GM19438 (cell line): ENCODE measurements around the gene POR.

ENCODE experiments used
- ATAC-seq: cut with Tn5 transposase; IDR thresholded peaks from one replicate; pipeline ENCODE4 v1.9.1; 2021; ENCODE audit warnings: low read depth; ENCODE audit not compliant: unreplicated experiment

Gene POR

DNA sequence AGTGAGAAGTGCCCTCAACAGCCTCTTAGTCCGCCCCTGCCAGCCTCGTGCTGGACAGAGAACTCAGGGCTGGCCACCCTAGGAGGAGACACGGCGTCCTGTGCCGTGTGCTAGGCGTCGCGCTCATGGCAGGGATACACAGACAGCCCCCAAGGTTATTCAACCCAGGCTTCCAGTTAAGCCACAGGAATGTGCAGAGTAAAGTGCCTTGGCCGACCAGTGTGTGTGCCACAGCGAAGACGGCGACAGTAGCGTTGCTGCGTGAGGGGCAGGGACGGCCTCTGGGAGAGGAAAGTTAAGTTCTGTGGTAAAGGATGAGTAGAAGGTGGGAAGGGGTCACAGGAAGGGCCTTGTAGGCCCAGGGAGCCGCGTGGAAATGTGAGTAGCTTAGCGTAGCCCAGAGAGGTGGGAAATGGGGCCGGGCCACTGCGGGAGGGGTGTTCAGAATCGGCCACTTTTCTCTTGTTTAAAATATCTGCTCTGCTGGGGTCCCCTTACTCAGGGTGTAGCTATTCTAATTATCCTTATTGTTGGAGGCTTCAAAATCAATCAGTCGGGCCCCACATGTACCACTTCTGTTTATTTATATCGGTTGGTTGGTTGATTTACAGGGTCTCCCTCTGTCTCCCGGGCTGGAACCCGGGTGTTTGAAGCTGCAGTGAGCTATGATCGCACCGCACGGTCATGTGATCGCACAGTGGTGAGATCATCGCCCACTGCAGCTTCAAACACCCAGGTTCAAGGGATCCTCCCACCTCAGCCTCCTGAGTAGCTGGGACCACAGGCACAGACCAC is 54.9 kb downstream of the POR start:
- ATAC-seq: no peak

DNA sequence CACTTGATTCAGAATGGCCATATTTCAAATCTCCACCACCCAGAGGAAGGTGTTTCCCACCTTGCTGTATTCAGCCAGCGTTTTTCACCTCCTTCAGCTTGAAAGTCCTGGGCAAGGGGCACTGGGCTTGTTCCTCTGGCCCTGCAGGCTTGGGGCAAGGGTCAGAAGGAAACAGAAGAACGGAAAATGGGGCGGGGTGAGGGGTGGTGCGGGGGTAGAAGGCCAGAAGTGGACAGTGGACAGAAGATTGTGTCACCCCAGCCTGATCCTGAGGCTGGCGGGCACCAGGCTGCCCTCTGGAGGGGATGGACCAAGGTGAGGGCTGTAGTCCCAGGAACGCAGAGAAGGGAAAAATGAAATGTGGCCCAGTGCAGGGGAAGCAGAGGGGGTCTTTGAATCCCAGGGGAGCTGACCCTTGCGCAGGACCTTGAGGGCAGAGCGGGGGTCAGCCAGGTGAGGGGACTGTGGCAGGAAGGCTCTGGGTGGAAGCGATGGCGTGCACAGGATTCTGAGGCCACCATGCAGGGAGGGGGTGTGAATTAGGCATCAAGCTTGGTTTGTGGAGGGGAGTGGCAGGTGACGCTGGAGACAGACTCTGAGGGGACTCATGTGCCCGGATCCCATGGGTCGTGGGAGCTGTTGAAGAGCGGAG is 56.5 kb downstream of the POR start:
- no peak for ATAC-seq

DNA sequence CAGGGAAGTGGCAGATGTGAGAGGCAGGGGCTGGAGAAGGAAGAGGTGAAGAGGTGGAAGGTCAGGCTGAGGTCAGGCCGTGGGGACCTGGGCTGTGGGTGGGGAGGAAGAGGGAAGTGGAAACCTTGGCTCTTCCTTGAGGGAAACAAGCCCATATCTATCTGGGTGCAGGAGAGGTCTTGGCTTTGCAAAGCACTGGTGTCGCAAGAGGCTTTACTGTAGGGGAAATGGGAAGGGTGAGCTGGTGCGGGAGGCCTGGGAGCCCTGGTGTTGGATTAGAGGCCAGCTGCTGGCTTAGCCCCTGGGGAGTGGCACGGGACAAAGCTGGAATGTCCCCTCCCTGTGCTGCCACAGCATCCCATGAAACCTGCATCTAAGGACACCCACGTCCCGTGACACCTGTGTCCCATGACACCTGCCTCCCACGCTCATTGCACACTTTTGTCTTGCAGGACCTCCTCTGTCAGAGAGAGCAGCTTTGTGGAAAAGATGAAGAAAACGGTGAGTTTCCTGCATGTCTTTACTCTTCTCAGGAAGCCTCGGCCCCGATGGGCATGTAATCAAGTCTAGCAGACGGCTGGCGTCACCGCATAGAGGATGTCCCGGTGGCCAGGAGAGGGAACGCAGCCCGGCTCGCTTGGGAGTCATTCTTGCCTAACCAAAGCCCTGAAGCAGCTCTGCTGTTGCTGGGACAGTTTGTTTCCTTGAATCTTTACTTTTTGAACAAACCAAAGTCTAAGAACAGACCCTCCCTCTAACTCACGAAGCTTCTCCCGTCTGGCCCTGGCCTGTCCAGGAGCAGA is 57.2 kb downstream of the POR start:
- ATAC-seq: no peak

DNA sequence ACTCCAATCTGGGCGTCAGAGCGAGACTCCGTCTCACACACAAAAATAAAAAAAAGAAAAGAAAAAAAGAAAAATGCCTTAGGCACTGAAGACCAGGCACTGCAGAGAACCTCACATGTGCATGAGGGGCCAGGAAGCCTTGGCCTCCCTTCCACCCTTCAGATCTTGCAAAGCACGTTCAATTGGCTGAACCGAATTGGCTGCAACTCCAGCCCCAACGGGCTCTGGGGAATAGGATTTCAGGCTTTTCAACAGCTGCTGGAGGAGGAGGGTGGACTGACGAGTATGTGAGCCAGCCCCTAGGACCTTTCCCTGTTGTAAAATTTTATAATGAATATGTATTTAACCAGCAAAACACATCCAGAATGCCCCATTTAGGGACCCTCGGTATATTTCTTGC is 62.8 kb downstream of the POR start:
- ATAC-seq: no peak

DNA sequence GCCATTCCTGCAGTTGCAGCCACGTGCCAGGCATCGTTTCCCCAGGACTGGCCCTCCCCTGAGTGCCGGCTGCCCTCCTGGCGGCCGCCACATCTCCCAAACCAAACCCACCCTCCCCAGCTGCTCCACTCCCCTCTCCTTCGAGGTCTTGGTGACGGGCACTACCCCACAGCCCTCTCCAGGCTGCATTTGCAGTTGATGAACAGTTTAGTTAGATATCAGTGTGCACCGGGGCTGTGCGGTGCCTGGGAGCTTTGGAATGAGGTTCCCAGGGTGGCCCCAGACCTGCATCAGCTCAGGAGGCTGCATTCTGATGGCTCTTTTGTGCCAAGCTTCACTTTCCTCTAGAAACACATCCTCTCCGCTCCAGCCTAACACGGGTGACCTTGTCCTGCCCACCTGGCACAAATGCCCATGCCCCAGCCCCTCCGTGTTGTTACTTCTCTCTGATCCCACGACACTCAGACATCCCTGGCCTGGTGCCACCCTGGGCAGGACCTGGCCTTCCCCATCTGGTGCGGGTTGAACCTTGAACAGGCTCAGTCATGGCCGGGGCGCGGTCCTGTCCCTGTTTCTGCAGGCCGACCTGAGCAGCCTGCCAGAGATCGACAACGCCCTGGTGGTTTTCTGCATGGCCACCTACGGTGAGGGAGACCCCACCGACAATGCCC is 64.9 kb downstream of the POR start:
- ATAC-seq: no peak

DNA sequence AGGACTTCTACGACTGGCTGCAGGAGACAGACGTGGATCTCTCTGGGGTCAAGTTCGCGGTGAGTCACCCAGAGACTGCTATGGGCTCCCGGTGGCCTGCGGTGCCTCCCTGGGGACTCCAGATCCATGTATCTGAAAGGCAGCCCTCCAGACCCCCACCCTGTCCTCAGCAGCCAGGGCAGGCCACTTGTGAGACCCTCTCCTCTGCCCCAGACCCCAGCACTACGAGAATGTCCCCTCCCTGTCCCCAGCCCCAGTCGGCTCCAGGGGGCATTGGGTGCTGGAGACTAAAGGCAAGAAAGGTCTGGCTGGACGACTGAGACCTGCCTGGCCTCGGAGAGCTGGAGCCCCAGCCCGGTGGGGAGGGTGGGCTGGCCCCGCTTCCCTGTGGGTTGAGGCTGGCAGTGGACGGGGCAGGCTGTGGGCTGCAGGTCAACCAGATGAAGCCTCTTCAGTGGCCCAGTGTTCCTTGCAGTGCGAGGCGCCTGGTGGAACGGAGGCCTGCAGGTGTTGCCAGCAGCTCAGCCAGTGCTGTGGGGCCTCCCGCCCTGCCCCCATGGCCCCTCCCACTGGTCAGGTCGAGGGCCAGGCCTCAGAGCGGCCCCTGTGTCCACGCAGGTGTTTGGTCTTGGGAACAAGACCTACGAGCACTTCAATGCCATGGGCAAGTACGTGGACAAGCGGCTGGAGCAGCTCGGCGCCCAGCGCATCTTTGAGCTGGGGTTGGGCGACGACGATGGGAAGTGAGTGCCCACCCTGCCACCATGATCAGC is 65.7 kb downstream of the POR start:
- ATAC-seq: no peak

DNA sequence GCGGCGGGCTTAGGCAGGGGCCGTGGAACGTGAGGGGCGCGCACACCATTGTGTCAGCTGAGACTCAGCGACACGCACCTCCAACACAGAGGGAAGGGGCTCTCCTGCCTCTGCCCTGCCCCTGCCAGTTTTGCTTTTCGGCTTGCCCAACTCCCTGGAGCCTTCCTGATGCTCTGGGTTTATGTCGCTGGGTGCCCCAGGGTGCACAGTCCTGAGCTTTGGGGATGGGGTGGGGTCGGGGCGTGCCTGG is 66.2 kb downstream of the POR start:
- no peak for ATAC-seq

GRCh38 chr7:75981453-75982305 is 66.7 kb downstream of the POR start:
- ATAC-seq: no peak

DNA sequence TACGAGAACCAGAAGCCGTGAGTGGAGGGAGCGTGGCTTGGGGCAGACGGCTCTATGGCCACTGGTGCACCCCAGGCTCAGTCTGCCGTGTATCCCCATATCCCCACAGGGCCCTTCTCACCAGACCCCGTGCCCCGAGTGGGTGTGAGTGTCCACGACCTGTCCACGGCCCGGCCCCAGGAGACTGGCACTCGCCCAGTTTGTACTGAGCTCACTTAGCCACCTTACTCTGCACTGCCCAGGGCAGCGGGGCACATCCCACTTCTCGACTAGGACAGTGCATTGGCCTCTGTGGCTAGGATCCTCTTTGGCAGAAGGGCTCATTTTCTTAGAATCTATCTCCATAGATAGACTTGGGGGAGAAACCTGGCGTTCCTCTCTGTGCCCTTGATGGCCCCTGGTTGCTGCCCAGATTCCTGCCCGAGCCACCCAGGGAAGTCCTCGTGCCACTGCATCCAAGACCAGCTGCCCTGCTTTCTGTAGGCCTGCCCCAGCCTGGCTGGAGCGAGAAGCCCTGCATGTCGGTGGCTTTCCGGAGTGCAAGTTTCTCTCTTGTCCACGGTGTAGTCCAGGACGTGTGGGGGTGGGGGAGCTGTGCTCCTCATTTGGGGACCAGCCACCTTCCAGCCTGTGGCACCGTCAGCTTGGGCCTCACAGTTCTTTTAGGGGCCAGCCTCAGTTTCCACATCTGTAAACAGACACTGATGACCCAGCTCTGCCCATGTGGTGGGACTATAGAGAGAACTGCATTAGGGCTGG is 67.5 kb downstream of the POR start:
- no peak for ATAC-seq

DNA sequence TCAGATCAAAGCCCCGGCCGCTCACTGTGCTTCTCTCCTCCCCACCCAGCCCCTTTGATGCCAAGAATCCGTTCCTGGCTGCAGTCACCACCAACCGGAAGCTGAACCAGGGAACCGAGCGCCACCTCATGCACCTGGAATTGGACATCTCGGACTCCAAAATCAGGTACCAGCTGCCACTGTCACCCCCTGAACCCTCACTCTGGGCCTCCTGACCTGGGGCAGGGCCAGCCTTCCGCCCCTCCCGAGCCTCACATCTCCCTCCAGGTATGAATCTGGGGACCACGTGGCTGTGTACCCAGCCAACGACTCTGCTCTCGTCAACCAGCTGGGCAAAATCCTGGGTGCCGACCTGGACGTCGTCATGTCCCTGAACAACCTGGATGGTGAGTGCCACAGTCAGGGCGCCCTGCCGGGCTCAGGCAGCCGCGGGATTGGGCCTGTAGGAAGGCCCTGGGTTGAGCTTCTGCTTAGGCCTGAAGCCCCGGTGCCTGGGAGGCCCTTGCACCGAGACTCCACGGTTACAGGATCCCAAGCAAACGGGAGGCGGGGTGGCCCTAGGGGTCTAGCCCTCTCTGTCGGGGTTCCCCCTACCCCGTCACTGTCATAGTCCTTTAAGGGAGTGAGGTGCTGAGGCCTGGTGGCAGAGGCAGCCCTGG is 68.6 kb downstream of the POR start:
- no peak for ATAC-seq

- ATAC-seq: no peak
Measured at GRCh38 chr7:75984130-75985008, 69.4 kb downstream of the POR start.

DNA sequence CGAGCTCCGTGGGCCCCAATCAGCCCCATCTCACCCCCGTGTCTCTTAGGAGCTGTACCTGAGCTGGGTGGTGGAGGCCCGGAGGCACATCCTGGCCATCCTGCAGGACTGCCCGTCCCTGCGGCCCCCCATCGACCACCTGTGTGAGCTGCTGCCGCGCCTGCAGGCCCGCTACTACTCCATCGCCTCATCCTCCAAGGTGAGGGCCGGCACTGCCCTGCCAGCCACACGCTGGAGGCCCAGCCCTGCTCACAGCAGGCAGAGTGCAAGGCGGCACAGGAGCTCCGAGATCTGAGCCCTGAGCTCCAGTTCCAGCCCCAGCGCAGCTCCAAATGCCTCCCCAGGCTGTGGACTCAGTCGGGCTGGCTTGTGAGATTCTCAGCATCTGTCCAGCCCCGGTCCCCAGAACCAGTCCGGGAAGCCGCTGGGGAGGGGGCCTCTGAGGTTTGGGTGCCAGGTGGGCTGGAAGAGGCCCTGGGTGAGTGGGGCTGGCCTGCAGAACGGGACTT is 70.1 kb downstream of the POR start:
- no peak for ATAC-seq

DNA sequence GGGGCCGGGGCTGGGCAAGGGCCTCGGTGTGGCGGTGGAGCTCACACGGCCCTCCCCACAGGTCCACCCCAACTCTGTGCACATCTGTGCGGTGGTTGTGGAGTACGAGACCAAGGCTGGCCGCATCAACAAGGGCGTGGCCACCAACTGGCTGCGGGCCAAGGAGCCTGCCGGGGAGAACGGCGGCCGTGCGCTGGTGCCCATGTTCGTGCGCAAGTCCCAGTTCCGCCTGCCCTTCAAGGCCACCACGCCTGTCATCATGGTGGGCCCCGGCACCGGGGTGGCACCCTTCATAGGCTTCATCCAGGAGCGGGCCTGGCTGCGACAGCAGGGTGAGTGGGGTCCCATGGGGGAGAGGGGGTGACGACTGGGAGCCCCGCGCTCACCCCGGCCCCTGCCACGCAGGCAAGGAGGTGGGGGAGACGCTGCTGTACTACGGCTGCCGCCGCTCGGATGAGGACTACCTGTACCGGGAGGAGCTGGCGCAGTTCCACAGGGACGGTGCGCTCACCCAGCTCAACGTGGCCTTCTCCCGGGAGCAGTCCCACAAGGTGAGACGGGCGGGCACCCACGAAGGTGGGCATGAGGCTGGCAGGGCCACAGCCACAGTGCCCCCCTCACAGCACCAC is 70.7 kb downstream of the POR start:
- no peak for ATAC-seq

- ATAC-seq: no peak
Measured at GRCh38 chr7:75986147-75986781, 71.3 kb downstream of the POR start.

DNA sequence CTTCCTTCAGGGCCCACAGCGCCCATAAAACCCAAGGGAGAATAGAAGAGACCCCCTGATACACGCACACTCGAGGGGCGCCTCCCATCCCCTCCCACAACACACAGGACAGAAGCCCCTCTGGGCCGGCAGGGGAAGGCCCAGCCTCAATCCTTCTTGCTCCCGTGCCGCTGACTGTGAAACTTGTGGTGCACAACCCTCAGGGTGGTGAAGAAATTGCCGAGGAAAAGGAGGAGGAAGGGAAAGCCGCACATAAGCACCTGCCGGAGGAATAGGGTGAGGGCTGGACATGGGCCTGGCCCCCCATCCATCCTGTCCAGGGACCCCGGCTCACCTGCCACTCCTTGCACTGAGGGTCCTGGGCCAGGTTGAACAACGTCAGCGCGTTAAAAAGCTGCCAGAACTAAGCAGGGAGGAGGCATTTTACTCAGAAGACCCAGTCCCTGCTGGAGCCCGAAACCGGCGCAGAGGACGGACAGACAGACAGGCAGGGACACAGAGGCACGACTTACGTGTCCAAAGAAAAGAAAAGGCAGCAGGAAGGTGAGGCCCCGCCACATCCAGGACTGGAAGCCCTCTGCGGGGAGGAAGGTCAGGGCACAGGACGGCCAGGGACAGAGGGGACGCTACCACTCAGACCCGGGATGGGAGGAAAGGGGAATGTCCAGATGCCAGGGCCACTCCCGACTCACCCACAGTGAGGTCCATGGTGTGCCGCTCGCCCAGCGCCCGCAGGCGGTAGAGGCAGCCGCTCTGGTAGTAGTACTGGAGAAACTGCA is 72.3 kb downstream of the POR start:
- no peak for ATAC-seq
